GM23338 (cell line): Measurements from ENCODE around the gene NENF. TPM values are rescaled to one million over a fixed set of nuclear protein-coding genes. Genes with fewer than 3 reads are reported as not detected.

Experiments
- ATAC-seq: fragments of 200-7000 bp; cut with Tn5 transposase; 3 replicates; pipeline ENCODE4 v1.9.1; 2020
- DNase-seq: peaks from one replicate; pipeline ENCODE4 v3.0.0-alpha.2; 2015; ENCODE audit warnings: low spot score
- H2AFZ ChIP-seq: fragments of 200-600 bp; sonication (generic); 2 replicates; pipeline ENCODE4 v1.8.0; 2016; ENCODE audit warnings: antibody characterized with exemption, mild to moderate bottlenecking, moderate library complexity
- H3F3A ChIP-seq: fragments of 200-600 bp; sonication (generic); replicated peaks from 2 replicates; pipeline ENCODE4 v1.8.0; 2017; ENCODE audit warnings: antibody characterized with exemption, mixed run types, low read depth
- H3K27ac ChIP-seq: fragments of 200-600 bp; sonication (generic); 2 replicates; pipeline ENCODE4 v1.6.1; 2016; ENCODE audit warnings: low read depth
- H3K27me3 ChIP-seq: fragments of 200-600 bp; sonication (generic); 2 replicates; pipeline ENCODE4 v1.8.0; 2016; ENCODE audit warnings: mild to moderate bottlenecking, mixed run types, moderate library complexity; ENCODE audit not compliant: insufficient read depth
- H3K36me3 ChIP-seq: fragments of 200-600 bp; sonication (generic); 2 replicates; pipeline ENCODE4 v1.8.0; 2016; ENCODE audit warnings: mild to moderate bottlenecking; ENCODE audit not compliant: insufficient read depth
- H3K4me1 ChIP-seq: fragments of 200-600 bp; sonication (generic); 2 replicates; pipeline ENCODE4 v1.8.0; 2016; ENCODE audit warnings: mild to moderate bottlenecking, moderate library complexity; ENCODE audit not compliant: insufficient read depth
- H3K4me2 ChIP-seq: fragments of 200-600 bp; sonication (generic); 2 replicates; pipeline ENCODE4 v1.7.1; 2017; ENCODE audit warnings: mixed run types
- H3K4me3 ChIP-seq: fragments of 200-600 bp; sonication (generic); 2 replicates; pipeline ENCODE4 v1.6.1; 2016; ENCODE audit warnings: mixed run types
- H3K79me2 ChIP-seq: fragments of 200-600 bp; sonication (generic); replicated peaks from 2 replicates; pipeline ENCODE4 v1.8.0; 2017; ENCODE audit warnings: mild to moderate bottlenecking; ENCODE audit not compliant: insufficient read depth
- H3K9me2 ChIP-seq: fragments of 200-600 bp; sonication (generic); 2 replicates; pipeline ENCODE4 v1.8.0; 2017; ENCODE audit not compliant: insufficient read depth
- H4K20me1 ChIP-seq: fragments of 200-600 bp; sonication (generic); replicated peaks from 2 replicates; pipeline ENCODE4 v1.8.0; 2017; ENCODE audit warnings: mild to moderate bottlenecking; ENCODE audit not compliant: insufficient read depth
- H3K27ac Mint-ChIP-seq: 2 replicates; pipeline ENCODE4 v1.8.0; 2020; ENCODE audit warnings: inconsistent platforms, mild to moderate bottlenecking, moderate library complexity, mixed read lengths
- H3K27me3 Mint-ChIP-seq: 3 replicates; pipeline ENCODE4 v1.8.0; 2022; ENCODE audit warnings: low read depth, mild to moderate bottlenecking, moderate library complexity, mixed read lengths, inconsistent platforms; ENCODE audit not compliant: insufficient read depth, poor library complexity
- H3K36me3 Mint-ChIP-seq: 3 replicates; pipeline ENCODE4 v1.8.0; 2021; ENCODE audit warnings: low read depth, mild to moderate bottlenecking, inconsistent platforms, moderate library complexity, mixed read lengths
- H3K4me1 Mint-ChIP-seq: 3 replicates; pipeline ENCODE4 v1.8.0; 2020; ENCODE audit warnings: mild to moderate bottlenecking, inconsistent platforms, mixed read lengths
- H3K4me3 Mint-ChIP-seq: 3 replicates; pipeline ENCODE4 v1.8.0; 2021; ENCODE audit warnings: moderate library complexity, mild to moderate bottlenecking, inconsistent platforms, mixed read lengths
- H3K9me3 Mint-ChIP-seq: 3 replicates; pipeline ENCODE4 v1.8.0; 2020; ENCODE audit warnings: moderate library complexity, mild to moderate bottlenecking, inconsistent platforms, mixed read lengths
- CREB1 ChIP-seq: fragments of 250-450 bp; sonication (Bioruptor Pico); IDR thresholded peaks from 2 replicates; pipeline ENCODE4 v1.5.0; 2020; ENCODE audit warnings: low read depth, mild to moderate bottlenecking, moderate library complexity
- CTCF ChIP-seq, 2 experiments: fragments of 200-600 bp in 1 of 2; sonication (generic) in 1 of 2; conservative IDR thresholded peaks; 2 replicates each; pipeline versions ENCODE4 v1.5.1 to v1.6.1; 2016 to 2017; ENCODE audit warnings: antibody characterized with exemption in 2 of 2, low read depth in 2 of 2, mild to moderate bottlenecking in 2 of 2, moderate library complexity in 1 of 2
- ETS1 ChIP-seq: IDR thresholded peaks from 2 replicates; pipeline ENCODE4 v1.6.1; 2016; ENCODE audit warnings: antibody characterized with exemption
- EZH2 ChIP-seq: fragments of 200-600 bp; sonication (generic); IDR thresholded peaks from one replicate; pipeline ENCODE4 v1.8.0; 2017; ENCODE audit warnings: antibody characterized with exemption, mild to moderate bottlenecking, low read depth; ENCODE audit not compliant: unreplicated experiment
- EZH2phosphoT487 ChIP-seq: fragments of 200-600 bp; sonication (generic); IDR thresholded peaks from one replicate; pipeline ENCODE4 v1.8.1; 2018; ENCODE audit warnings: antibody characterized with exemption; ENCODE audit not compliant: unreplicated experiment
- JUNB ChIP-seq: IDR thresholded peaks from one replicate; pipeline ENCODE4 v1.6.1; 2016; ENCODE audit warnings: antibody characterized with exemption; ENCODE audit not compliant: unreplicated experiment
- NANOG ChIP-seq: IDR thresholded peaks from 2 replicates; pipeline ENCODE4 v1.6.1; 2016; ENCODE audit warnings: antibody characterized with exemption, borderline replicate concordance
- POLR2AphosphoS5 ChIP-seq: IDR thresholded peaks from 2 replicates; pipeline ENCODE4 v1.6.1; 2016; ENCODE audit warnings: antibody characterized with exemption, low read depth
- REST ChIP-seq: IDR thresholded peaks from one replicate; pipeline ENCODE4 v1.6.1; 2018; ENCODE audit warnings: antibody characterized with exemption; ENCODE audit not compliant: unreplicated experiment
- STAT1 ChIP-seq: IDR thresholded peaks from one replicate; pipeline ENCODE4 v1.6.1; 2016; ENCODE audit warnings: antibody characterized with exemption; ENCODE audit not compliant: unreplicated experiment
- ZNF114 ChIP-seq: fragments of 250-450 bp; sonication (Bioruptor Pico); IDR thresholded peaks from 2 replicates; pipeline ENCODE4 v1.5.0; 2020; ENCODE audit warnings: mild to moderate bottlenecking, moderate library complexity
- ZNF331 ChIP-seq: fragments of 250-450 bp; sonication (Bioruptor Pico); IDR thresholded peaks from 2 replicates; pipeline ENCODE4 v1.5.0; 2020; ENCODE audit warnings: low read depth, mild to moderate bottlenecking, moderate library complexity
- ZNF462 ChIP-seq: fragments of 250-450 bp; sonication (Bioruptor Pico); IDR thresholded peaks from 2 replicates; pipeline ENCODE4 v1.5.0; 2020; ENCODE audit warnings: mild to moderate bottlenecking, moderate library complexity
- polyA plus RNA-seq: library from polyadenylated mRNA; unstranded; fragments of >200 nt; fragmentation: Nextera tagmentation; extraction: Ambion mirVana; gene quantifications from 2 replicates; pipeline ENCODE4 v1.2.1, GENCODE V29; 2016
- total RNA-seq: library from RNA; depleted of rRNA; stranded (reverse); fragments of >200 nt; shearing (Covaris generic); gene quantifications from 2 replicates; pipeline ENCODE4 v1.2.3, GENCODE V29; 2014

Gene NENF
- total and polyA plus RNA-seq, 2 experiments from 2014 or later = 27.6 to 60.7 TPM

- no peaks in the 10 kb centered on the region for H3F3A ChIP-seq
- H2AFZ ChIP-seq = no peak overlapping the region
- no peak overlapping the region for H3K27ac ChIP-seq
- peaks cover 2% of the 10 kb centered on the region; the same call in 1 of the 2 replicates for H3K4me1 ChIP-seq
- peaks cover 12% of the 10 kb centered on the region for H3K27me3 Mint-ChIP-seq
- ATAC-seq = no peak
- no peaks in the 10 kb centered on the region for H3K79me2 ChIP-seq
- H3K4me1 Mint-ChIP-seq = peaks cover 13% of the 10 kb centered on the region
- H3K9me3 Mint-ChIP-seq = no peaks in the 10 kb centered on the region
- H4K20me1 ChIP-seq = no peaks in the 10 kb centered on the region
- no peak overlapping the region for H3K27ac Mint-ChIP-seq
- no peaks in the 10 kb centered on the region for H3K36me3 Mint-ChIP-seq
- no peak overlapping the region for H3K4me3 Mint-ChIP-seq
- H3K27me3 ChIP-seq = no peaks in the 10 kb centered on the region
- peaks cover 4% of the 10 kb centered on the region; the same call in 1 of the 2 replicates for H3K9me2 ChIP-seq
- H3K36me3 ChIP-seq = no peaks in the 10 kb centered on the region
- H3K4me3 ChIP-seq = no peak overlapping the region
- no peak for TF ChIP-seq POLR2AphosphoS5
- TF ChIP-seq ZNF462 (CRISPR knock-in tag) = no peak
- TF ChIP-seq CREB1 (CRISPR knock-in tag) = no peak
- no peak for TF ChIP-seq ZNF114 (CRISPR knock-in tag)
- TF ChIP-seq REST = no peak
- TF ChIP-seq EZH2 = no peak
- TF ChIP-seq ZNF331 (CRISPR knock-in tag) = no peak
- no peak for TF ChIP-seq JUNB
- TF ChIP-seq NANOG = no peak
- no peak for TF ChIP-seq EZH2phosphoT487
- no peak for TF ChIP-seq ETS1
- no peak for TF ChIP-seq CTCF (conservative IDR thresholded peaks at IDR 0.05; ENCODE audit: low read depth in 2 of 2)
- TF ChIP-seq STAT1 = no peak
- no peak for DNase-seq
- no peak overlapping the region for H3K4me2 ChIP-seq
Measured at GRCh38 chr1:212487286-212487685, 54.6 kb downstream of the NENF start.
